Neutrophil (primary cell): ENCODE data around the gene NPHS1.
A peak's percentile ranks its signal among the peaks of the same experiment; 100 is the strongest.

Experiments
- H3K27ac ChIP-seq: fragments of 200-600 bp; sonication (generic); 2 replicates; pipeline ENCODE4 v1.5.1; 2016; ENCODE audit warnings: mild to moderate bottlenecking, moderate library complexity
- H3K27me3 ChIP-seq: fragments of 200-600 bp; sonication (generic); 2 replicates; pipeline ENCODE4 v1.6.0; 2016; ENCODE audit warnings: mild to moderate bottlenecking
- H3K36me3 ChIP-seq: fragments of 200-600 bp; sonication (generic); 2 replicates; pipeline ENCODE4 v1.5.1; 2017
- H3K4me1 ChIP-seq, 2 experiments: fragments of 200-600 bp in 1 of 2; sonication (generic) in 1 of 2; 1 replicate in 1 of 2; 2 replicates in 1 of 2; pipeline versions ENCODE4 v1.5.1 to v1.6.1; 2013 to 2016; ENCODE audit warnings: low read depth in 1 of 2, low read length in 1 of 2, mild to moderate bottlenecking in 1 of 2, moderate library complexity in 1 of 2; ENCODE audit not compliant: control insufficient read depth in 1 of 2, insufficient read depth in 1 of 2
- H3K4me3 ChIP-seq, 2 experiments: fragments of 200-600 bp in 1 of 2; sonication (generic) in 1 of 2; 1 replicate in 1 of 2; 2 replicates in 1 of 2; pipeline ENCODE4 v1.5.1; 2013 to 2016; ENCODE audit warnings: low read depth in 1 of 2, low read length in 1 of 2, mild to moderate bottlenecking in 1 of 2, moderate library complexity in 1 of 2
- H3K9me3 ChIP-seq: fragments of 200-600 bp; sonication (generic); 2 replicates; pipeline ENCODE4 v1.5.1; 2016
- TF ChIP-seq, protein P1 (sequence below): fragments of 200-600 bp; sonication (generic); IDR thresholded peaks from 2 replicates; pipeline ENCODE4 v1.5.1; 2016; ENCODE audit warnings: antibody characterized with exemption

The NPHS1 gene

DNA sequence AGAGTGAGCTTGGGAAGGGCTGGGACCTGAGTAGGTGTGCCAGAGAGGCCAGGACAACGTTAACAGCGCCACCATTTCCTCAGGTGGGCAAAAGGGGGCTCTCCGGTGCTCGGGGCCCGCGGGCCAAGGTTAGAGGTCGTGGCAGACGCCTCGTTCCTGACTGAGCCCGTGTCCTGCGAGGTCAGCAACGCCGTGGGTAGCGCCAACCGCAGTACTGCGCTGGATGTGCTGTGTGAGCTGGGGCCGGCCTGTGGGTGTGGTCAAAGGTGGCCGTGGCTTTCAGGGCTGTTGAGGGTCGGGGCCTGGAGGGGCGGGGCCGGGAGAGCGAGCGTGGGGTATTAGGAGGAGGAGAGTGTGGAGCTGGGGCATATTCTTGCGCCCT, 8.1 kb upstream of the NPHS1 start:
- H3K4me3 ChIP-seq = no peak overlapping the region
- no peaks in the 10 kb centered on the region for H3K36me3 ChIP-seq
- no peaks in the 10 kb centered on the region for H3K9me3 ChIP-seq
- H3K4me1 ChIP-seq = peaks cover 3 to 4% of the 10 kb centered on the region in 2 experiments
- H3K27me3 ChIP-seq = peaks cover 100% of the 10 kb centered on the region
- H3K27ac ChIP-seq = no peak overlapping the region
- TF ChIP-seq, protein P1, sequence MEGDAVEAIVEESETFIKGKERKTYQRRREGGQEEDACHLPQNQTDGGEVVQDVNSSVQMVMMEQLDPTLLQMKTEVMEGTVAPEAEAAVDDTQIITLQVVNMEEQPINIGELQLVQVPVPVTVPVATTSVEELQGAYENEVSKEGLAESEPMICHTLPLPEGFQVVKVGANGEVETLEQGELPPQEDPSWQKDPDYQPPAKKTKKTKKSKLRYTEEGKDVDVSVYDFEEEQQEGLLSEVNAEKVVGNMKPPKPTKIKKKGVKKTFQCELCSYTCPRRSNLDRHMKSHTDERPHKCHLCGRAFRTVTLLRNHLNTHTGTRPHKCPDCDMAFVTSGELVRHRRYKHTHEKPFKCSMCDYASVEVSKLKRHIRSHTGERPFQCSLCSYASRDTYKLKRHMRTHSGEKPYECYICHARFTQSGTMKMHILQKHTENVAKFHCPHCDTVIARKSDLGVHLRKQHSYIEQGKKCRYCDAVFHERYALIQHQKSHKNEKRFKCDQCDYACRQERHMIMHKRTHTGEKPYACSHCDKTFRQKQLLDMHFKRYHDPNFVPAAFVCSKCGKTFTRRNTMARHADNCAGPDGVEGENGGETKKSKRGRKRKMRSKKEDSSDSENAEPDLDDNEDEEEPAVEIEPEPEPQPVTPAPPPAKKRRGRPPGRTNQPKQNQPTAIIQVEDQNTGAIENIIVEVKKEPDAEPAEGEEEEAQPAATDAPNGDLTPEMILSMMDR = no peak

DNA sequence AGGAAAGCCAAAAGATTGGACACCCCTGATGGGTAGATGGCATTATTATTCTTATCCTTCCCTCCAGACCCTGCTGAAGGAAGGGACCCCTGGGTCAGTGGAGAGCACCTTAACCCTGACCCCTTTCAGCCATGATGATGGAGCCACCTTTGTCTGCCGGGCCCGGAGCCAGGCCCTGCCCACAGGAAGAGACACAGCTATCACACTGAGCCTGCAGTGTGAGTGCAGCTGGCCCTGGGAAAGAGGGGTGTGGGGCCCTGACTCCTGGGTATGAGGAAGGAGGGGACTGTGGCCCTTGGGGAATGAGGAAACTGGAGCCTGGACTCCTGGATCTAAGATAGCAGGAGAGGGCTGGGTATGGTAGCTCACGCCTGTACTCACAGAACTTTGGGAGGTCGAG, 7.1 kb upstream of the NPHS1 start:
- Histone ChIP-seq H3K4me1 (peaks cover 3 to 4% of the 10 kb centered on the region in 2 experiments), H3K36me3 (no peaks in the 10 kb centered on the region), H3K27me3 (peaks cover 100% of the 10 kb centered on the region), H3K4me3 (no peak overlapping the region), H3K9me3 (no peaks in the 10 kb centered on the region), H3K27ac (no peak overlapping the region)
- TF ChIP-seq, protein P1 = no peak

DNA sequence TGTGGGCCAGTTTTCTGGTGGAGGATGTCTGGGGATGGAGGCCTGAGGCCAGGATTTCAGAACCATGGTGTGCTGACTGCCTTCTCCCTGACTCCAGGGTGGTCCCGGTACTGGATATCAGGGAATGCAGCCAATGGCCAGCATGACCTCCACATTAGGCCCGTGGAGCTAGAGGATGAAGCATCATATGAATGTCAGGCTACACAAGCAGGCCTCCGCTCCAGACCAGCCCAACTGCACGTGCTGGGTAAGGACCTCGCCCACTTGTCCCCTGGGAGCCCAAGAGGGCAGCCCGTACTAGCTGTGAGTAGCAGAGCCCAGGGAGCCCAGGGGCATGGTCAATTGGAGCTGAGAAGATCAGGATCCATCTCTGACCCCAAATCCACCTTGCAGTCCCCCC, 6.0 kb upstream of the NPHS1 start:
- Histone ChIP-seq H3K27ac (no peak overlapping the region), H3K9me3 (no peaks in the 10 kb centered on the region), H3K36me3 (no peaks in the 10 kb centered on the region), H3K4me3 (no peak overlapping the region), H3K4me1 (peaks cover 3 to 4% of the 10 kb centered on the region in 2 experiments), H3K27me3 (peaks cover 100% of the 10 kb centered on the region)
- TF ChIP-seq, protein P1 = no peak

DNA sequence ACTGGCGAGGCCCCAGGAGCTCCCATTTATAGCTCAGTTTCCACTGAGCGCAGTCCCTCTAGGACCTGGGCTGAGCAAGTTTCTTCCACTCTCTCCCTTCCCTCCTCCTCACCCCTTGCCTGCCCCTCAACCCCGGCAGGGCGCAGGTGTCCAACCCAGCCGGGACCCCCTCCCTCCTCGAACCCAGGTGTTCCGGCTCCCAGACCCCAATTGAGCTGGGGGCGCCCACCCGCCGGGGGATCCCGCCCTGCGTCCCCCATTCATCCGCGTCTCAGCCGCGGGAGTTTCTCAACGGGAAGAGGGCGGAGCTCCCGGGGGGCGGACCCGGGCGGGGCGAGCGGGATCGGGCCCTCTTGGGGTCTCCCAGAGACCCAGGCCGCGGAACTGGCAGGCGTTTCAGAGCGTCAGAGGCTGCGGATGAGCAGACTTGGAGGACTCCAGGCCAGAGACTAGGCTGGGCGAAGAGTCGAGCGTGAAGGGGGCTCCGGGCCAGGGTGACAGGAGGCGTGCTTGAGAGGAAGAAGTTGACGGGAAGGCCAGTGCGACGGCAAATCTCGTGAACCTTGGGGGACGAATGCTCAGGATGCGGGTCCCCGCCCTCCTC, 4.3 kb upstream of the NPHS1 start, which contains the start of gene KIRREL2:
KIRREL2 (plus strand) TSS at position 366 of the 604 bp plus-strand sequence; CDS start at position 575, 209 bp downstream.
- Histone ChIP-seq H3K9me3 (no peaks in the 10 kb centered on the region), H3K36me3 (no peaks in the 10 kb centered on the region), H3K27ac (no peak within 1 kb of the TSS), H3K27me3 (peaks cover 100% of the 10 kb centered on the region), H3K4me1 (peaks cover 3 to 4% of the 10 kb centered on the region in 2 experiments), H3K4me3 (peak within 1 kb of the TSS; percentile 61 to 67)
- TF ChIP-seq, protein P1 = no peak

DNA sequence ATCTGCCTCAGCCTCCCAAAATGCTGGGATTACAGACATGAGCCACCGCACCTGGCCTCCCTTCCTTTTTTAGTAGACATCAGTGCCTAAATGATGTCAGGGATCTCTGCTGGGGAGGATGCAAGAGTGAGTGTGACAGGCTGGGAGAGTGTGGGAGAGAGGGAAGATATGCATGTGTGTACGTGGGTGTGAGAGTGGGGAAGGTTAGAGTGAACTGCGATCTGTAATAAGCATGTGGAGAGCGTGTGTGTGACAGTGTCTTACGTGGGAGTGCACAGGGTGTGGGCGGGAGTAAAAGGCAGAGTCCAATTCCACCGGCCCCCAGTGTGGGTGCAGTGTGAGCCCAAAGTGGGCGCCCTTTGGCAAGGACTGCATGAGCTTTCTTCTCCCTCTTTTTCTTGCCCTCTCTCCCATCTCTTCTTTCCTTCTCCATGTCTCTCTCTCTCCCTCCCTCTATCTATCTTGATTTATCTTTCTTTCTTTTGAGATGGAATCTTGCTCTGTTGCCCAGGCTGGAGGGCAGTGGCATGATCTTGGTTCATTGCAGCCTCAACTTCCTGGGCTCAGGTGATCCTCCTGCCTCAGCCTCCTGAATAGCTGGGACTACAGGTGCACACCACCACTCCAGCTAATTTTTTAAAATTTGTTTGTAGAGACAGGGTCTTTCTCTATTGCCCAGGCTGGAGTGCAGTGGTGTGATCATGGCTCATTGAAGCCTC, 893 bp upstream of the NPHS1 start:
- Histone ChIP-seq H3K36me3 (no peaks in the 10 kb centered on the region), H3K27me3 (peaks cover 100% of the 10 kb centered on the region), H3K4me1 (peaks cover 3 to 4% of the 10 kb centered on the region in 2 experiments), H3K27ac (no peak overlapping the region), H3K4me3 (no peak overlapping the region), H3K9me3 (no peaks in the 10 kb centered on the region)
- TF ChIP-seq, protein P1 = no peak
